ENCODE results near the gene SURF1. TPM values are rescaled to one million over a fixed set of nuclear protein-coding genes. Genes with fewer than 3 reads are reported as not detected.
A peak's percentile ranks its signal among the peaks of the same experiment; 100 is the strongest.

Gene SURF1
- total and polyA plus RNA-seq, 9 of the 15 experiments (the other 6 are each of a cell fraction or from before 2014, with no cell fraction given) = 16.1 to 31.3 (median 20.9) TPM

DNA sequence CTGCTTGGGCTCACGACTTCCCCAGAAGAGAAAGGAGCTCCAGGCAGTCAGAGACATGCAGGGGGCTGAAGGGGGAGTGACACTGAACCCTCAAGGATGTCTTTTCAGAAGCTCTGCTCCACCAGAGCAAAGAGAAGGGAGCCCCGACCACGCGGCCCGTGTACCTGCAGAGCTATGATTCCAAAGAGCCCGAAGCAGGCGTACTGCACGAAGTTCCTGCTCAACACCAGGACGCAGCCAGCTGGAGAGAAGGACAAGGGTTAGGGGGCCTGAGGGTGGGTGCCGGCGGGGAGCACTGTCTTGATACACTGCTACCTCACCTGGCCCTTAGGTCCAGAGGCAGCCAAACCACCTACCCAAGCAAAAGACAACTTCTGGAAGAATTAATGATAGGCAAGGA, 10.1 kb upstream of the SURF1 start (continued):
- TF ChIP-seq, protein P1, sequence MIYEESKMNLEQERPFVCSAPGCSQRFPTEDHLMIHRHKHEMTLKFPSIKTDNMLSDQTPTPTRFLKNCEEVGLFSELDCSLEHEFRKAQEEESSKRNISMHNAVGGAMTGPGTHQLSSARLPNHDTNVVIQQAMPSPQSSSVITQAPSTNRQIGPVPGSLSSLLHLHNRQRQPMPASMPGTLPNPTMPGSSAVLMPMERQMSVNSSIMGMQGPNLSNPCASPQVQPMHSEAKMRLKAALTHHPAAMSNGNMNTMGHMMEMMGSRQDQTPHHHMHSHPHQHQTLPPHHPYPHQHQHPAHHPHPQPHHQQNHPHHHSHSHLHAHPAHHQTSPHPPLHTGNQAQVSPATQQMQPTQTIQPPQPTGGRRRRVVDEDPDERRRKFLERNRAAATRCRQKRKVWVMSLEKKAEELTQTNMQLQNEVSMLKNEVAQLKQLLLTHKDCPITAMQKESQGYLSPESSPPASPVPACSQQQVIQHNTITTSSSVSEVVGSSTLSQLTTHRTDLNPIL (CRISPR knock-in tag; IDR thresholded peaks at IDR 0.05) = no peak
- TF ChIP-seq PCBP1 (IDR thresholded peaks at IDR 0.05; ENCODE audit: low read depth, low read length, poor library complexity, severe bottlenecking) = no peak

DNA sequence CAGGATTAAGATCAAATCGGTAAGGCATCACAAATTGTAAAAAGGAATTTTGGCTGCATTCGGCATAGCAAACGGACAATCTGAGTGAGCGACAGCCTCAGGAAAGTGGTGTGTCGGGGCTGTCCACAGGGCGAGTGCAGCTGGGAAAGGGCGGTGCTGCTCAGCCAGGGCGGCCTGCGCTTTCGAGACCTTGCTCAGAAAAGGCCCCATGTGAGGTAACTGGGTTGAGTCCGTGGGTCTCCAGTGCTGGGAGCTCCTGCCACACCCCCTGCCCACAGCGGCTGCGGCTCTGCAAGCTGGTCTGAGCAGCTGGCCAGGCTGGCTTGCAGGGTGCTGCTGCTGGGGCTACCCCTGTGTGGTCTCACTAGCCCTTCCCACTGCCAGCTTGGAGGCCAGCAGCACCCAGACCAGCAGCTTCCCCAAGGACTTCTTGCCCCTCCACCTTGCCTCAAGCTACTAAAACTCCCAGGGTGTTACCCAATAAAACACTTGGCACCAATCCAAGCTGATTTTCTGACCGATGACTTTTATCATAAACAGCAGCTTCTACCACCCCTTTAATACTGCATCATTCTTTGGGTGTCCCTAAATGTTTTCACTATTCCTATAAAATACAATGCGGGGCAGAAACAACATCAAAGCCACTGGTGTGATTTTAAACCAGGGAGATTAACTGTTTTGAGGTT, 6.2 kb upstream of the SURF1 start:
- Histone ChIP-seq H4K20me1 (replicated peaks; ENCODE audit: control insufficient read depth, insufficient read depth, low read length) (peaks cover 46% of the 10 kb centered on the region), H2AFZ (ENCODE audit: low read depth, low read length) (no peak overlapping the region), H3K9me3 (replicated peaks; ENCODE audit: control insufficient read depth, insufficient read depth, low read depth, low read length) (no peaks in the 10 kb centered on the region), H3K4me3 (no peak overlapping the region), H3K36me3 (ENCODE audit: control insufficient read depth, insufficient read depth, low read length) (peaks cover 97% of the 10 kb centered on the region), H3K9ac (ENCODE audit: insufficient read depth in 1 of 2, low read depth in 2 of 2, low read length in 2 of 2) (0 out of 4 replicates have a peak overlapping the region, but pooled peaks of 1 of the 2 experiments have one; percentile 6), H3K27ac (ENCODE audit: extremely low read depth, low read depth, low read length) (no peak overlapping the region), H3K9me1 (ENCODE audit: control insufficient read depth, insufficient read depth, low read length) (no peaks in the 10 kb centered on the region), H3K4me1 (replicated peaks in 1 of 2; ENCODE audit: control insufficient read depth in 2 of 2, insufficient read depth in 2 of 2, low read length in 2 of 2) (peaks cover 9 to 37% of the 10 kb centered on the region in 2 experiments; a peak in 4 of 5 replicates), H3K27me3 (ENCODE audit: control insufficient read depth in 2 of 2, insufficient read depth in 2 of 2, low read length in 2 of 2) (no peaks in the 10 kb centered on the region), H3K4me2 (ENCODE audit: insufficient read depth, low read length) (no peak overlapping the region), H3K79me2 (ENCODE audit: control insufficient read depth, insufficient read depth, low read length) (peaks cover 23% of the 10 kb centered on the region)
- no peak for FAIRE-seq
- 88% methylated on average over 12 of the region's 15 CpGs for WGBS (ENCODE audit: insufficient coverage, low coverage, missing lambda C conversion rate)
- CTCF ChIA-PET (ENCODE audit: low intra/inter-chr PET ratio) = no interaction called here
- in situ Hi-C loops (cut with MboI) = no loop called here
- intact Hi-C loops (cut with micrococcal nuclease) = no loop called here
- POLR2A ChIA-PET = interaction anchor here (0.7 to 6.3 kb wide), 7 partner anchors 9 to 244 kb away, joined by 3 to 81 read pairs (median 4); partner anchors contain the start of genes MED22, RPL7A, STKLD1 and SURF1
- BruUV-seq (replicated peaks) = TSS peak; percentile 41
- DNase-seq (ENCODE audit: extremely low read depth in 1 of 4, low spot score in 3 of 4) = no peak
- peak; percentile 6; the same call in 2 of the 3 replicates for ATAC-seq
- TF ChIP-seq, protein P2, sequence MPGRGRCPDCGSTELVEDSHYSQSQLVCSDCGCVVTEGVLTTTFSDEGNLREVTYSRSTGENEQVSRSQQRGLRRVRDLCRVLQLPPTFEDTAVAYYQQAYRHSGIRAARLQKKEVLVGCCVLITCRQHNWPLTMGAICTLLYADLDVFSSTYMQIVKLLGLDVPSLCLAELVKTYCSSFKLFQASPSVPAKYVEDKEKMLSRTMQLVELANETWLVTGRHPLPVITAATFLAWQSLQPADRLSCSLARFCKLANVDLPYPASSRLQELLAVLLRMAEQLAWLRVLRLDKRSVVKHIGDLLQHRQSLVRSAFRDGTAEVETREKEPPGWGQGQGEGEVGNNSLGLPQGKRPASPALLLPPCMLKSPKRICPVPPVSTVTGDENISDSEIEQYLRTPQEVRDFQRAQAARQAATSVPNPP (IDR thresholded peaks at IDR 0.05; ENCODE audit: borderline replicate concordance, insufficient read depth, insufficient read length) = no peak
- TF ChIP-seq ZNF197 (CRISPR knock-in tag; IDR thresholded peaks at IDR 0.05; ENCODE audit: low read depth) (no peak), ZFP36 (IDR thresholded peaks at IDR 0.05; ENCODE audit: low read depth, low read length, partially characterized antibody) (no peak), SAFB2 (IDR thresholded peaks at IDR 0.05; ENCODE audit: borderline replicate concordance, low read depth, low read length, severe bottlenecking) (no peak), SUPT5H (IDR thresholded peaks at IDR 0.05) (peak; percentile 47), HEY1 (CRISPR knock-in tag; IDR thresholded peaks at IDR 0.05; ENCODE audit: borderline replicate concordance) (no peak), POLR2B (IDR thresholded peaks at IDR 0.05; ENCODE audit: low read depth, partially characterized antibody) (peak; percentile 61), RBM22 (IDR thresholded peaks at IDR 0.05; ENCODE audit: low read depth, low read length, poor library complexity, severe bottlenecking) (peak; percentile 88), POLR2A (conservative IDR thresholded peaks at IDR 0.05) (peak; percentile 15; the same call in 1 of the 2 replicates), U2AF2 (optimal IDR thresholded peaks at IDR 0.05; ENCODE audit: low read depth, low read length) (no peak), NFIC (IDR thresholded peaks at IDR 0.05) (peak; percentile 91)
- TF ChIP-seq, protein P3, sequence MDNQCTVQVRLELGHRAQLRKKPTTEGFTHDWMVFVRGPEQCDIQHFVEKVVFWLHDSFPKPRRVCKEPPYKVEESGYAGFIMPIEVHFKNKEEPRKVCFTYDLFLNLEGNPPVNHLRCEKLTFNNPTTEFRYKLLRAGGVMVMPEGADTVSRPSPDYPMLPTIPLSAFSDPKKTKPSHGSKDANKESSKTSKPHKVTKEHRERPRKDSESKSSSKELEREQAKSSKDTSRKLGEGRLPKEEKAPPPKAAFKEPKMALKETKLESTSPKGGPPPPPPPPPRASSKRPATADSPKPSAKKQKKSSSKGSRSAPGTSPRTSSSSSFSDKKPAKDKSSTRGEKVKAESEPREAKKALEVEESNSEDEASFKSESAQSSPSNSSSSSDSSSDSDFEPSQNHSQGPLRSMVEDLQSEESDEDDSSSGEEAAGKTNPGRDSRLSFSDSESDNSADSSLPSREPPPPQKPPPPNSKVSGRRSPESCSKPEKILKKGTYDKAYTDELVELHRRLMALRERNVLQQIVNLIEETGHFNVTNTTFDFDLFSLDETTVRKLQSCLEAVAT (IDR thresholded peaks at IDR 0.05) = peak in 1 of 2 experiments; percentile 59; a peak in 1 of 4 replicates
